Mammary epithelial cell (primary cell): ENCODE measurements around the gene GATA2.

Experiments
- CTCF ChIP-seq, 2 donors: IDR thresholded peaks in 1 of 2; conservative IDR thresholded peaks in 1 of 2; 2 replicates each; pipeline ENCODE4 v1.5.1; 2011 to 2012; ENCODE audit warnings: inconsistent platforms in 2 of 2, low read length in 2 of 2, mild to moderate bottlenecking in 2 of 2, control low read depth in 1 of 2, low read depth in 1 of 2; ENCODE audit not compliant: insufficient read depth in 1 of 2; ENCODE audit errors: extremely low read depth in 1 of 2
- EZH2 ChIP-seq: IDR thresholded peaks from 2 replicates; pipeline ENCODE4 v1.6.1; 2012; ENCODE audit warnings: low read length, inconsistent platforms, borderline replicate concordance

DNA sequence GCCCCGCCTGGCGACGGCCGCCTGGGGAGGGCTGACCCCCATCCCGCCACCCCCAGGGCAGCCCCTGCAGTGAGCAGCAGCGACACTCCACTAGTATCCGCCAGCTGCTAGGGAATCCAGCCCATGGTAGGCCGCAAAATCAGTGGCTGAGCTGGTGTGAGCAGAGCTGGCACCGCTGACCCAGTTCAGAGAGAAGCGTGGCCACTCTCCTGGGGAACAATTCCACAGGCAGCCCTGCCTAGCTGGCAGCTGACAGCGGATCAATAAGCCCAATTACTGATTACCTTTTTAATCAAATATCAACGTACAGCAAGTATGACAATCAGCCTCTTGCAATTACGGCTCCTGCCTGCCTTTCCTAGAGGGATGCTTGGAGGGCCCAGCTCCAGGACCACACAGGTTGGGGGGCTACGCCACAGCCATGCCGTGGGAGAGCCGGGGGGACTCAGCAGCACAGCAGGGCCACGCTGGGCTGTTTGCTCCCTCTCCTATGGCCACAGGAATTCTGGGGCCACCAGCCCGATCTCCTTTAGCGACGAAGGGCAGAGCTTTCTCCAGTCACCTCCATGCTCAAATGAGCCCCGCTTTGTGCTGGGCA is 40.2 kb downstream of the GATA2 start:
- TF ChIP-seq CTCF (conservative IDR thresholded peaks at IDR 0.05 in 1 of 2, IDR thresholded peaks at IDR 0.05 in 1 of 2; ENCODE audit: extremely low read depth in 1 of 2, insufficient read depth in 1 of 2, low read depth in 1 of 2, low read length in 2 of 2) (no peak), EZH2 (no peak)
